ENCODE measurements around the gene KRT86. TPM values are rescaled to one million over a fixed set of nuclear protein-coding genes. Genes with fewer than 3 reads are reported as not detected.
"Not testable (repeated sequence)": the region's sequence is repeated elsewhere in the genome, so short reads cannot be mapped to it uniquely, and the experiment has no call there.

KRT86 gene
- total and polyA plus RNA-seq, 12 donors, result 0.61 to 6.2 (median 1.3) TPM; not detected in 2

DNA sequence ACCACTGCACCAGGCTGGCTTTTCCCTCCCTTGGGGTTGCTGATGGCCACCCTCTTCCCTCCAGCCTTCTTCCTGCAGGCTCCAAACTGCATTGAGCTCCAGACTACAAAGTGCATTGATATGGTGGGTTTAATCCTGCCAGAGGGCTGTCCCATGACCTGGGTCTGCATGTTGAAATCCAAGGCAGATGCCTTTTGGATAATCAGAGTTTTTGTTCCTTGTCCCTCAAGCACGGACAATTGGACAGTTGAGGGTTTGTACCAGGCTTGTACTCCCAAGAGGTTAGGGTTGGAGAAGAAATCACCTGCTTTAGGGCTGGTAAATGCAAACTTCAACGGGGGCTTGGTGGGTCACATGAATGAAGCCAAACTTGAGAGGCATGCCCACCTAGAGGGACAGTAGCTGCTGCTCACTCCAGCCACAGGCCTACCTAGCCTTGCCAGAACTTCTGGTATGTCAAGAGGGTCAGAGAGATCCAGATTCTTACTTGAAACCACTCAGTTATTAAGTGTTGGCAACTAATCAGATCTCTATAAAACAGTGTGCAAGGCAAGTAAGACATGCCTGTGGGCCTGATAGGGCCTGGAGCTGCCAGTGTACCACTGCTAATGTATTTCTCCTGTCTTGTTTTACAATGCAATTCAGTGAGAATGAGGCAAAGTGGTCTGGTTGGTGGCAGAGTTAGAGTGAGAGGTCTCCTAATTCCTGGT lies 68.5 kb downstream of the KRT86 start:
- H3K4me3 ChIP-seq, result no peak overlapping the region
- H3K27ac ChIP-seq, result no peak overlapping the region
- TF ChIP-seq, protein P1, sequence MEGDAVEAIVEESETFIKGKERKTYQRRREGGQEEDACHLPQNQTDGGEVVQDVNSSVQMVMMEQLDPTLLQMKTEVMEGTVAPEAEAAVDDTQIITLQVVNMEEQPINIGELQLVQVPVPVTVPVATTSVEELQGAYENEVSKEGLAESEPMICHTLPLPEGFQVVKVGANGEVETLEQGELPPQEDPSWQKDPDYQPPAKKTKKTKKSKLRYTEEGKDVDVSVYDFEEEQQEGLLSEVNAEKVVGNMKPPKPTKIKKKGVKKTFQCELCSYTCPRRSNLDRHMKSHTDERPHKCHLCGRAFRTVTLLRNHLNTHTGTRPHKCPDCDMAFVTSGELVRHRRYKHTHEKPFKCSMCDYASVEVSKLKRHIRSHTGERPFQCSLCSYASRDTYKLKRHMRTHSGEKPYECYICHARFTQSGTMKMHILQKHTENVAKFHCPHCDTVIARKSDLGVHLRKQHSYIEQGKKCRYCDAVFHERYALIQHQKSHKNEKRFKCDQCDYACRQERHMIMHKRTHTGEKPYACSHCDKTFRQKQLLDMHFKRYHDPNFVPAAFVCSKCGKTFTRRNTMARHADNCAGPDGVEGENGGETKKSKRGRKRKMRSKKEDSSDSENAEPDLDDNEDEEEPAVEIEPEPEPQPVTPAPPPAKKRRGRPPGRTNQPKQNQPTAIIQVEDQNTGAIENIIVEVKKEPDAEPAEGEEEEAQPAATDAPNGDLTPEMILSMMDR (IDR thresholded peaks at IDR 0.05), result no peak
- TF ChIP-seq POLR2A (IDR thresholded peaks at IDR 0.05), result no peak
- intact Hi-C loops (cut with DNase I), result no loop called here
- no peaks in the 10 kb centered on the region for H3K9me3 ChIP-seq (replicated peaks in 1 of 3)
- no peaks in the 10 kb centered on the region for H3K4me1 ChIP-seq (replicated peaks in 1 of 2)
- 77 to 92% (median 80%) methylated on average over 2 of the region's 2 CpGs for WGBS, 4 donors
- H3K27me3 ChIP-seq, result no peaks in the 10 kb centered on the region
- no peaks in the 10 kb centered on the region for H3K36me3 ChIP-seq (replicated peaks in 1 of 2)
- no peak for DNase-seq

DNA sequence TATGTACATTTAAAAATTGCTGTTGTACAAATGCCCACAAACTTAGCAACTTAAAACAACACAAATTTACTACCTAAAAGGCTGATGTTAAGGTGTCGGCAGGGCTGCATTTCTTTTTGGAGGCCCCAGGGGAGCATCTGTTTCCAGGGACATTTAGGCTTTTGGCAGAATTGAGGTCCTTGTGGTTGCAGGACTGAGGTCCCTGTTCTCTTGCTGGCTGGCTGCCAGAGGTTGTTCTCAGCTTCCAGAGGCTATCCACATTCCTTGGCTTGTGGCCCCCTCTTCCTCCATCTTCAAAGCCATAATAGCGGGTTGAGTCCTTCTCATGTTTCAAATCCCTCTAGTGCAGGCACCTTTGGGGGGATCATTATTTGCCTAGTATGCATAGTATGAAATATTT lies 69.1 kb downstream of the KRT86 start:
- DNase-seq, result no peak
- Histone ChIP-seq H3K36me3 (replicated peaks in 1 of 2) (no peaks in the 10 kb centered on the region), H3K9me3 (replicated peaks in 1 of 3) (no peaks in the 10 kb centered on the region), H3K4me1 (replicated peaks in 1 of 2) (no peaks in the 10 kb centered on the region), H3K27ac (no peak overlapping the region), H3K27me3 (no peaks in the 10 kb centered on the region), H3K4me3 (no peak overlapping the region)
- TF ChIP-seq, protein P1 (IDR thresholded peaks at IDR 0.05), result no peak
- no peak for TF ChIP-seq POLR2A (IDR thresholded peaks at IDR 0.05)
- WGBS, 4 donors, result 65 to 93% (median 90%) methylated on average over 2 of the region's 2 CpGs
- intact Hi-C loops (cut with DNase I), result no loop called here

DNA sequence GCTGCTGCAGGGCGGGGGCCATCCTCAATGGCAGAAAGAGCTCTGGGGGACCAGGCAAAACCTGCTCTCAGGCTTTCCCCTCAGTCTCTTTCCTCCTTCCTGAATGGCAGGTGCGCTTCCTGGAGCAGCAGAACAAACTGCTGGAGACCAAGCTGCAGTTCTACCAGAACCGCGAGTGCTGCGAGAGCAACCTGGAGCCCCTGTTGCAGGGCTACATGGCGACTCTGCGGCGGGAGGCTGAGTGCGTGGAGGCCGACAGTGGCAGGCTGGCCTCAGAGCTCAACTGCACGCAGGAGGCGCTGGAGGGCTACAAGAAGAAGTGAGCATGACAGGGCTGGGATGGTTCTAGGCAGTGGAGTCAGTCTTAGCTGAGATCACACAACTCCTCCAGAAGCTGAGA lies 69.7 kb downstream of the KRT86 start:
- H3K36me3 ChIP-seq (replicated peaks in 1 of 2), result no peaks in the 10 kb centered on the region
- no peaks in the 10 kb centered on the region for H3K9me3 ChIP-seq (replicated peaks in 1 of 3)
- intact Hi-C loops (cut with DNase I), result no loop called here
- H3K27me3 ChIP-seq, result no peaks in the 10 kb centered on the region
- H3K27ac ChIP-seq, result no peak overlapping the region
- no peak for DNase-seq
- WGBS, 4 donors, result 91 to 95% (median 95%) methylated on average over 7 to 12 of the region's 12 CpGs
- no peak overlapping the region for H3K4me3 ChIP-seq
- TF ChIP-seq, protein P1 (IDR thresholded peaks at IDR 0.05), result no peak
- no peak for TF ChIP-seq POLR2A (IDR thresholded peaks at IDR 0.05)
- no peaks in the 10 kb centered on the region for H3K4me1 ChIP-seq (replicated peaks in 1 of 2)

DNA sequence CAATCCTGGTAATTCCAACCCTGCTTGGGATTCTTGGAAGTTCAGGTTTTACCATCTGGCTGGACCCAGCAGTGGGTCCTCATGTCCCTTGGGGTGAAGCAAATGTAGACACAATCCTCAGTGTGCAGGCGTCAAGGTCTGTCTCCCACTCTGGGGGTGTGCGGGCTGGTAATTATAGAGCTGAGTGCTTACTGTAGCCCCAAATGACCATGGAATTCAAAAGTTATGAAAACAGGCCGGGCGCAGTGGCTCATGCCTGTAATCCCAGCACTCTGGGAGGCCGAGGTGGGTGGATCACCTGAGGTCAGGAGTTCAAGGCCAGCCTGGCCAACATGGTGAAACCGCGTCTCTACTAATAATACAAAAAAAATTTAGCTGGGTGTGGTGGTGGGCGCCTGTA lies 70.6 kb downstream of the KRT86 start:
- 77 to 87% (median 79%) methylated on average over 8 of the region's 8 CpGs for WGBS, 4 donors
- DNase-seq; H3K4me1 ChIP-seq (replicated peaks in 1 of 2); H3K27me3 ChIP-seq; intact Hi-C loops (cut with DNase I); H3K4me3 ChIP-seq; H3K9me3 ChIP-seq (replicated peaks in 1 of 3); H3K27ac ChIP-seq; H3K36me3 ChIP-seq (replicated peaks in 1 of 2): not testable (repeated sequence)

DNA sequence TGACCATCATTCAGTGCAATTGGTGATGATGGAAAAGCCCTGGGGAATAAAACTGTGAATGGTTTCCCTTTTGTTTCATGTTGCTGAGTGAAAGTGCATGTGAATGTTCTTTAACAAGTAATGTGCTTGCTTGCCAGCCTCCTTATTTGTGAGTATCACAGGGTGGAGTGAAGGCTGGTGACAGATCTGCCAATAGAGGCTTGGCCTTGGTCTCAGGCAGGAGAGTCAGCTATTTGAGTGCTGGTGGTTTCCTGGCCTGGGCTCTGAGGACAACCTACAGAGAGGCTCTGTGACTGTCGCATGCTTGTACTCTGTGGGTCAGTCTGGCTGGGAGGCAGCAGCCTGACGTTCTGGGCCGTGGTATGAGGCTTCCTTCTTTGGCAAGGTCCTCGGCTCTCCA lies 72.1 kb downstream of the KRT86 start:
- intact Hi-C loops (cut with DNase I), result no loop called here
- 63 to 75% (median 67%) methylated on average over 2 to 4 of the region's 4 CpGs for WGBS, 4 donors
- no peak for DNase-seq

More for the DNA sequence above, 72.1 kb downstream of the KRT86 start:
- Histone ChIP-seq H3K36me3 (replicated peaks in 1 of 2) (no peaks in the 10 kb centered on the region), H3K27me3 (no peaks in the 10 kb centered on the region), H3K9me3 (replicated peaks in 1 of 3) (no peaks in the 10 kb centered on the region), H3K4me1 (replicated peaks in 1 of 2) (no peaks in the 10 kb centered on the region), H3K4me3 (no peak overlapping the region), H3K27ac (no peak overlapping the region)
- TF ChIP-seq, protein P1 (IDR thresholded peaks at IDR 0.05), result no peak
- TF ChIP-seq POLR2A (IDR thresholded peaks at IDR 0.05), result no peak
